ENCODE measurements around the gene HARS1. TPM values are rescaled to one million over a fixed set of nuclear protein-coding genes. Genes with fewer than 3 reads are reported as not detected.

HARS1 gene
- total and polyA plus RNA-seq, 2 donors (not counting 1 experiment from before 2014, with no cell fraction given) = 32.6 to 60.5 TPM

- Histone ChIP-seq H3K4me2 (replicated peaks; ENCODE audit: low read depth, low read length, poor library complexity, severe bottlenecking) (no peak overlapping the region), H3K79me2 (ENCODE audit: control insufficient read depth, insufficient read depth, low read length) (peaks cover 8% of the 10 kb centered on the region), H3K9ac (ENCODE audit: low read length) (no peak overlapping the region), H3K4me3 (ENCODE audit: control extremely low read depth in 1 of 5, extremely low read depth in 1 of 5, insufficient read depth in 1 of 5, low read depth in 2 of 5, low read length in 4 of 5) (no peak overlapping the region), H3K9me3 (ENCODE audit: control extremely low read depth in 1 of 3, control insufficient read depth in 2 of 3, insufficient read depth in 1 of 3, low read length in 2 of 3) (no peaks in the 10 kb centered on the region), H3K27me3 (replicated peaks in 1 of 4; ENCODE audit: control extremely low read depth in 1 of 4, control insufficient read depth in 3 of 4, insufficient read depth in 4 of 4, low read length in 3 of 4) (peaks cover 0 to 30% (median 12%) of the 10 kb centered on the region in 4 experiments), H2AFZ (ENCODE audit: insufficient read depth, low read depth, low read length, poor library complexity, severe bottlenecking) (no peak overlapping the region), H3K4me1 (ENCODE audit: control insufficient read depth in 2 of 2, insufficient read depth in 2 of 2, low read length in 2 of 2) (peaks cover 22 to 34% of the 10 kb centered on the region in 2 donors), H4K20me1 (ENCODE audit: control insufficient read depth, insufficient read depth, low read length, poor library complexity, severe bottlenecking) (no peaks in the 10 kb centered on the region), H3K36me3 (replicated peaks in 1 of 2; ENCODE audit: control extremely low read depth in 1 of 2, control insufficient read depth in 1 of 2, extremely low read depth in 1 of 2, insufficient read depth in 2 of 2, low read length in 1 of 2) (no peaks in the 10 kb centered on the region), H3K27ac (ENCODE audit: low read length in 2 of 2) (no peak overlapping the region)
- Mint-ChIP-seq H3K27ac (no peak overlapping the region), H3K27me3 (peaks cover 13% of the 10 kb centered on the region), H3K4me3 (no peak overlapping the region), H3K4me1 (peaks cover 33% of the 10 kb centered on the region), H3K9me3 (ENCODE audit: insufficient read depth) (no peaks in the 10 kb centered on the region)
- ATAC-seq (ENCODE audit: low read depth) = no peak
- intact Hi-C loops (cut with micrococcal nuclease) = no loop called here
- CTCF ChIA-PET = interaction anchor here (0.9 to 1.7 kb wide), 4 partner anchors 12 to 263 kb away, joined by 3 to 7 read pairs (median 4); partner anchors contain the start of genes IK and NDUFA2
- 89% methylated on average over 6 of the region's 8 CpGs for WGBS (ENCODE audit: insufficient coverage)
- no peak for DNase-seq
- POLR2A ChIA-PET = interaction anchor here (0.5 to 1.5 kb wide), 5 partner anchors 12 to 1344 kb away, joined by 3 to 11 read pairs (median 3); partner anchors contain the start of genes IK and NDUFA2
- TF ChIP-seq CTCF (IDR thresholded peaks at IDR 0.05) = no peak
- TF ChIP-seq EZH2 (IDR thresholded peaks at IDR 0.05; ENCODE audit: borderline replicate concordance, insufficient read depth, low read depth, low read length, poor library complexity, severe bottlenecking) = no peak
These were observed 55.6 kb downstream of the HARS1 start for GRCh38 chr5:140635291-140636257.

Data from B cell (primary cell).